ENCODE results near the gene KLHL33.
A peak's percentile ranks its signal among the peaks of the same experiment; 100 is the strongest.

- no peak for TF ChIP-seq ELK4 (IDR thresholded peaks at IDR 0.05; ENCODE audit: borderline replicate concordance, low read depth, low read length)
- peak; percentile 37; the same call in 1 of the 2 replicates for TF ChIP-seq ZNF654 (tag by site-specific recombination; IDR thresholded peaks at IDR 0.05; ENCODE audit: low read depth)
- no peak for TF ChIP-seq WT1 (tag by site-specific recombination; IDR thresholded peaks at IDR 0.05)
- no peak for TF ChIP-seq ZSCAN16 (tag by site-specific recombination; IDR thresholded peaks at IDR 0.05)
- TF ChIP-seq BCL11A (tag by site-specific recombination; IDR thresholded peaks at IDR 0.05; ENCODE audit: low read depth) = no peak
- TF ChIP-seq ZNF280D (tag by site-specific recombination; IDR thresholded peaks at IDR 0.05) = no peak
- TF ChIP-seq CTCF (tag by site-specific recombination; IDR thresholded peaks at IDR 0.05) = no peak
- no peak for TF ChIP-seq ZNF561 (tag by site-specific recombination; IDR thresholded peaks at IDR 0.05; ENCODE audit: borderline replicate concordance)
- no peak for TF ChIP-seq ZNF274 (IDR thresholded peaks at IDR 0.05; ENCODE audit: low read length)
- TF ChIP-seq ZNF274 (tag by site-specific recombination; IDR thresholded peaks at IDR 0.05; ENCODE audit: borderline replicate concordance) = no peak
- no peak for TF ChIP-seq REST (tag by site-specific recombination; IDR thresholded peaks at IDR 0.05)
- TF ChIP-seq ZBTB7A (tag by site-specific recombination; IDR thresholded peaks at IDR 0.05; ENCODE audit: low read depth) = no peak
These were observed 20.2 kb downstream of the KLHL33 start for GRCh38 chr14:20415782-20416206.
